HG02981 (cell line): ENCODE measurements around the gene TNFRSF12A.

Experiments
- ATAC-seq: cut with Tn5 transposase; IDR thresholded peaks from one replicate; pipeline ENCODE4 v1.9.1; 2021; ENCODE audit warnings: mild to moderate bottlenecking, moderate library complexity; ENCODE audit not compliant: unreplicated experiment

TNFRSF12A gene

GRCh38 chr16:3010510-3010909 lies 9.7 kb upstream of the TNFRSF12A start:
- no peak for ATAC-seq

- no peak for ATAC-seq
Observed at GRCh38 chr16:3012246-3012645, 7.9 kb upstream of the TNFRSF12A start.

GRCh38 chr16:3012828-3013420 lies 7.2 kb upstream of the TNFRSF12A start, which contains the start of gene CLDN9:
CLDN9 (plus strand) TSS chr16:3012923; CDS start chr16:3013363, 440 bp downstream.
- no peak for ATAC-seq

DNA sequence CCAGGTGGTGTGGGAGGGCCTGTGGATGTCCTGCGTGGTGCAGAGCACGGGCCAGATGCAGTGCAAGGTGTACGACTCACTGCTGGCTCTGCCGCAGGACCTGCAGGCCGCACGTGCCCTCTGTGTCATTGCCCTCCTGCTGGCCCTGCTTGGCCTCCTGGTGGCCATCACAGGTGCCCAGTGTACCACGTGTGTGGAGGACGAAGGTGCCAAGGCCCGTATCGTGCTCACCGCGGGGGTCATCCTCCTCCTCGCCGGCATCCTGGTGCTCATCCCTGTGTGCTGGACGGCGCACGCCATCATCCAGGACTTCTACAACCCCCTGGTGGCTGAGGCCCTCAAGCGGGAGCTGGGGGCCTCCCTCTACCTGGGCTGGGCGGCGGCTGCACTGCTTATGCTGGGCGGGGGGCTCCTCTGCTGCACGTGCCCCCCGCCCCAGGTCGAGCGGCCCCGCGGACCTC lies 6.6 kb upstream of the TNFRSF12A start:
- ATAC-seq: no peak

DNA sequence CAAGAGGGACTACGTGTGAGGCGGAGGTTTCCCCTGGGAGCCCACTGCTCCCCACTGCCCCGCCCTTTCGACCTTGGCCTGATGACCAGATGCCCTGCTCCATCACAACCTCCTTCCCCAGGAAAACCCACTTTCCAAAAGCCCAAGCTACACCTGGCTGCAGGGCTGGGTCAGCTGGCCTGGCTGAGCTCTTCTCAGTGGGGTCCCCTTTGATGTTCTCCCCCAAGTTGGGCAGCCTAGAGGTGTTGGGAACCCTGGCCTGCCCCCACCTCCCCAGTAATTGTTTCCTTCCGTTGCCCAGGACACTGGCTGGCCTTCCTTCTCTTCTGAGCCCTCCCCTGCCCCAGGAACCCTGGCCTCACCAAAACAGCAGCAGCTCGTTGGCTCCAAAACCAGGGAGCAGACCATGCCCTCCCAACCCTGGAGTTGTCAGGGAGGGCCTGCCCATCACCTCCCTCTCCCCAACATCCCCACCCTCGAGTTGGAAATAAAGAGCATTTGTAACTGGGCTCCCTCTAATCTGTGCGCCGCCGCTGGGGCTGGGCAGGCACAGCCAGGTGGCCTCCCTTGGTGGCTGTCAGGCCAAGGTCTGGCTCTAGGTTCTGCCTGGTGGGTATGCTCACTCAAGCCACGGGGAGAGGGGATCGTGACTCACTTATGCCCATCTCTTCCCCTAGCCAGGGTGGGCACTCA lies 6.0 kb upstream of the TNFRSF12A start:
- ATAC-seq: no peak

- no peak for ATAC-seq
Observed at GRCh38 chr16:3014971-3015370, 5.2 kb upstream of the TNFRSF12A start.

DNA sequence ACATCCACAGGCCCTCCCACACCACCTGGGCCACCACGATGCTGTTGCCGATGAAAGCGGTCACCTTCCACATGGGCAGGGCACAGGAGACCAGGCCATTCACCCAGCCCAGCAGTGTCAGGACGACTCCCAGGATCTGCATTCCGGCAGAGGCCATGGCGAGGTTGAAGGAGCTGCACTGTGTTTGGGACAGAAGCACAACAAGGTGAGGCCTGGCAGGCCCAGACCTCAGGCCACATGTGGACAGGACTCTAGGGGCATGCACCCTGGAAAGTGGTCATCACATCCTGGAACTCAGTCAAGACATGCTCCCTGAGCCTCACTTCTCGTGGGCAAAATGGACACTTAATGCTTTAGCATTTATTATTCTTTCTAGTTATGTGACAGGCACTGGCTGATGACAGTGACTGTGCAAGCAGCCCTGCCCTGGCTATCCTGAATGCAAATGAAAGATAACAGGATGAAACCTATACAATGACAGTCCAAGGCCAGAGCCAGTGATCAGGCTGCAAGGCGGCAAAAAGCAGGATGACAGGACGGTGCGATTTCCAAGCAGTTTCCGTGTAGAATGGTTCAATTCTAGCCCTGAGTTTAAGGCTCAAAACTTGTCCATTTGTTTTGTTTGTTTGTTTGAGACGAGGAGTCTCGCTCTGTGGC lies 4.2 kb upstream of the TNFRSF12A start:
- ATAC-seq: no peak

- no peak for ATAC-seq
Observed at GRCh38 chr16:3017344-3017743, 2.8 kb upstream of the TNFRSF12A start.

GRCh38 chr16:3017794-3018506 lies 2.2 kb upstream of the TNFRSF12A start, which contains the start of gene CLDN6:
CLDN6 (minus strand) TSS chr16:3018183; CDS start chr16:3016021, 2,162 bp downstream.
- ATAC-seq: no peak

- no peak for ATAC-seq
Observed at GRCh38 chr16:3019594-3020246, 448 bp upstream of the TNFRSF12A start.

GRCh38 chr16:3020604-3021448 lies 658 bp downstream of the TNFRSF12A start:
- ATAC-seq: no peak

- ATAC-seq: no peak
Observed at GRCh38 chr16:3021449-3022207, 1.5 kb downstream of the TNFRSF12A start.

GRCh38 chr16:3022208-3022683 lies 2.1 kb downstream of the TNFRSF12A start:
- no peak for ATAC-seq

- ATAC-seq: no peak
Observed at GRCh38 chr16:3022684-3023414, 2.7 kb downstream of the TNFRSF12A start.

- ATAC-seq: no peak
Observed at GRCh38 chr16:3023415-3023668, 3.2 kb downstream of the TNFRSF12A start.

GRCh38 chr16:3023669-3024478 lies 3.7 kb downstream of the TNFRSF12A start, which contains the start of the genes HCFC1R1 and THOC6:
HCFC1R1 (minus strand) TSS chr16:3023942; CDS start chr16:3023941, 1 bp downstream.
THOC6 (plus strand) TSS chr16:3024035; CDS start chr16:3024327, 292 bp downstream.
- ATAC-seq: peak; percentile 69
